Ishikawa (cell line): Measurements from ENCODE around the gene GMEB2.
A peak's percentile ranks its signal among the peaks of the same experiment; 100 is the strongest.

Source experiments
- FOXM1 ChIP-seq: IDR thresholded peaks from 2 replicates; pipeline ENCODE4 v1.6.1; 2012; ENCODE audit warnings: low read depth, borderline replicate concordance
- TAF1 ChIP-seq: IDR thresholded peaks from 2 replicates; pipeline ENCODE4 v1.6.1; 2012; ENCODE audit warnings: low read depth, mild to moderate bottlenecking
- TCF12 ChIP-seq: IDR thresholded peaks from 2 replicates; pipeline ENCODE4 v1.6.1; 2012; ENCODE audit warnings: low read depth
- TEAD4 ChIP-seq: IDR thresholded peaks from 2 replicates; pipeline ENCODE4 v1.6.1; 2012
- YY1 ChIP-seq: IDR thresholded peaks from 2 replicates; pipeline ENCODE4 v1.6.1; 2012; ENCODE audit warnings: low read depth
- TF ChIP-seq, protein P1 (sequence below): IDR thresholded peaks from 2 replicates; pipeline ENCODE4 v1.6.1; 2012
- TF ChIP-seq, protein P2 (sequence below): IDR thresholded peaks from 2 replicates; pipeline ENCODE4 v1.6.1; 2012; ENCODE audit warnings: low read depth, mild to moderate bottlenecking

DNA sequence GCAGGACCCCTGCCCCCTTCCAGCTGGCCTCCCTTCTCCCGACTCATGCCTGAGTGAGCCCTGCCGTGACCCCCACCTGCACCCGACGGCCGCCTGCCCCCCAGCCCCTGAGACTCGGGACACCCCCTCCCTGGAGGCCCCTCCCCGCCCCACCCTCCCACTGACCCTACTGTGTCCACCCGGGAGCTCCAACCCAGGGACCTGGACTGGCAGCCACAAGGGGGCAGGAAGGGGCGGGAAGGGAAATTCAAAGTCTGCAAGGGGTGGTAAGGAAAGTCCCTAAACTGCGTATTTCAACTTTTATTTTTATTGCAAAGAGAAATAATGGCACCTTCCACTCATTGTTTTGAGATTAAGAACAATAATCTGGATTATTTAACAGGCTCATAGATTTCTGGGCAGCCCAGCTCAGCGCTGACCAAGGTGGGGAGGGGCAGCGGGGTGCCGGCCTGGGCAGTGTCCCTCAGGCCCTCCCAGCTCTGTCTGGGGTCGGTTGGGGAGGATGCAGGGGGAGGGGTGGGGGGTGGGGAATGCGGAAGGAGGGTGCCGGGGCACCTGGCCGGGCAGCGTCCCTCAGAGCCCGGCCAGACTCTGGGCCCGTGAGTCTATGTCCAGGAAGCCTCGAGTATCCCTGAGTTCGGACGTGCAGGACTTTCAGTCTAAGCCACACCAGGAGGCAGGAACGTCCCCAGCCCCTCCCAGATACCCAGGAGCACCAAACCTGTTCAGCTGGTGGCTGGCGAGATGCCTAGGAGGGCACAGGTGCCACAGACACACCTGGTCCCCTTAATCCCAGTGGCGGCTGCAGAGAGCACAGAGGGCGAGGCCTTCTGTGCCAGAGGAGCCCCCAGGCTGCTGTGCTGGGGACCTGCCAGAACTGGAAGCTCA lies 88.5 kb downstream of the GMEB2 start:
- peak; percentile 66 for TF ChIP-seq TEAD4
- TF ChIP-seq, protein P1, sequence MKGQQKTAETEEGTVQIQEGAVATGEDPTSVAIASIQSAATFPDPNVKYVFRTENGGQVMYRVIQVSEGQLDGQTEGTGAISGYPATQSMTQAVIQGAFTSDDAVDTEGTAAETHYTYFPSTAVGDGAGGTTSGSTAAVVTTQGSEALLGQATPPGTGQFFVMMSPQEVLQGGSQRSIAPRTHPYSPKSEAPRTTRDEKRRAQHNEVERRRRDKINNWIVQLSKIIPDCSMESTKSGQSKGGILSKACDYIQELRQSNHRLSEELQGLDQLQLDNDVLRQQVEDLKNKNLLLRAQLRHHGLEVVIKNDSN, result no peak
- TF ChIP-seq TCF12, result peak; percentile 95
- TF ChIP-seq TAF1, result no peak
- TF ChIP-seq, protein P2, sequence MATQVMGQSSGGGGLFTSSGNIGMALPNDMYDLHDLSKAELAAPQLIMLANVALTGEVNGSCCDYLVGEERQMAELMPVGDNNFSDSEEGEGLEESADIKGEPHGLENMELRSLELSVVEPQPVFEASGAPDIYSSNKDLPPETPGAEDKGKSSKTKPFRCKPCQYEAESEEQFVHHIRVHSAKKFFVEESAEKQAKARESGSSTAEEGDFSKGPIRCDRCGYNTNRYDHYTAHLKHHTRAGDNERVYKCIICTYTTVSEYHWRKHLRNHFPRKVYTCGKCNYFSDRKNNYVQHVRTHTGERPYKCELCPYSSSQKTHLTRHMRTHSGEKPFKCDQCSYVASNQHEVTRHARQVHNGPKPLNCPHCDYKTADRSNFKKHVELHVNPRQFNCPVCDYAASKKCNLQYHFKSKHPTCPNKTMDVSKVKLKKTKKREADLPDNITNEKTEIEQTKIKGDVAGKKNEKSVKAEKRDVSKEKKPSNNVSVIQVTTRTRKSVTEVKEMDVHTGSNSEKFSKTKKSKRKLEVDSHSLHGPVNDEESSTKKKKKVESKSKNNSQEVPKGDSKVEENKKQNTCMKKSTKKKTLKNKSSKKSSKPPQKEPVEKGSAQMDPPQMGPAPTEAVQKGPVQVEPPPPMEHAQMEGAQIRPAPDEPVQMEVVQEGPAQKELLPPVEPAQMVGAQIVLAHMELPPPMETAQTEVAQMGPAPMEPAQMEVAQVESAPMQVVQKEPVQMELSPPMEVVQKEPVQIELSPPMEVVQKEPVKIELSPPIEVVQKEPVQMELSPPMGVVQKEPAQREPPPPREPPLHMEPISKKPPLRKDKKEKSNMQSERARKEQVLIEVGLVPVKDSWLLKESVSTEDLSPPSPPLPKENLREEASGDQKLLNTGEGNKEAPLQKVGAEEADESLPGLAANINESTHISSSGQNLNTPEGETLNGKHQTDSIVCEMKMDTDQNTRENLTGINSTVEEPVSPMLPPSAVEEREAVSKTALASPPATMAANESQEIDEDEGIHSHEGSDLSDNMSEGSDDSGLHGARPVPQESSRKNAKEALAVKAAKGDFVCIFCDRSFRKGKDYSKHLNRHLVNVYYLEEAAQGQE, result no peak
- TF ChIP-seq FOXM1, result no peak
- TF ChIP-seq YY1, result no peak
